GF-D8 (cell line): ENCODE data around the gene GNB3.

ENCODE experiments used
- DNase-seq: peaks from one replicate; lab custom pipeline; 2025; lab: John Stamatoyannopoulos, UW

The GNB3 gene

DNA sequence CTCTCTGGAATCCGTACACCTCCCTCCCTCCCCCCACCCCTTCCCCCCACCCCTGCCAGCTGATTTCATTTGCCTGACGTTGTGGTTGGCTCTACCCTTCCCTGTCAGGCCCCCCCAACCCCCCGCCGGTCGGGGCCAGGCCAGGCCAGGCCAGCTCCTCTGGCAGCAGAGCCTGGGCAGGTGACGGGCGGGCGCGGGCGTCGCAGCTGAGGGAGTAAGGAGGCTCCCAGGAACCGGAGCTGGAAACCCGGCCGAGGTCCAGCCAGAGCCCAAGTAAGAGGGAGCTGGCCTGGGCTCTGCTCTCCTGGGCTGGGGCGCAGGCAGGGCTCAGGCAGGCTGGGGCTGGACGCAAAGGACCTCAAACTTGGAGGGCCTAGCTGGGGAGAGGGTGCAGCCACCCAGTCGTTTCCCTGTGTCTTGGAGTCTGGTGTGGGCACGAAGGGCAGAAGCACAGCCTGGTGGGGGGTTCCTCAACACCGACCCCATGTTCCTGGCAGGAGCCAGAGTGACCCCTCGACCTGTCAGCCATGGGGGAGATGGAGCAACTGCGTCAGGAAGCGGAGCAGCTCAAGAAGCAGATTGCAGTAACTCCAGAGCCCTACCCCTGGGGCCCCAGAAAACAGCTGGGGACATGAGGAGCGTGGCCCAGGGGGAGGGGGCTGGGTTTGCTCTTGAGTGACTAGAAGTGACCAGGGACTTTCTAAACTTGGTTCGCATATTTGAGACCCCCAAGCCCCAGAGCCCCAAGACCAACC, at the start of gene GNB3:
TSS of gene GNB3 (plus strand) at position 165 of the 755 bp plus-strand sequence. CDS start at position 528, 363 bp downstream.
- DNase-seq = no peak

DNA sequence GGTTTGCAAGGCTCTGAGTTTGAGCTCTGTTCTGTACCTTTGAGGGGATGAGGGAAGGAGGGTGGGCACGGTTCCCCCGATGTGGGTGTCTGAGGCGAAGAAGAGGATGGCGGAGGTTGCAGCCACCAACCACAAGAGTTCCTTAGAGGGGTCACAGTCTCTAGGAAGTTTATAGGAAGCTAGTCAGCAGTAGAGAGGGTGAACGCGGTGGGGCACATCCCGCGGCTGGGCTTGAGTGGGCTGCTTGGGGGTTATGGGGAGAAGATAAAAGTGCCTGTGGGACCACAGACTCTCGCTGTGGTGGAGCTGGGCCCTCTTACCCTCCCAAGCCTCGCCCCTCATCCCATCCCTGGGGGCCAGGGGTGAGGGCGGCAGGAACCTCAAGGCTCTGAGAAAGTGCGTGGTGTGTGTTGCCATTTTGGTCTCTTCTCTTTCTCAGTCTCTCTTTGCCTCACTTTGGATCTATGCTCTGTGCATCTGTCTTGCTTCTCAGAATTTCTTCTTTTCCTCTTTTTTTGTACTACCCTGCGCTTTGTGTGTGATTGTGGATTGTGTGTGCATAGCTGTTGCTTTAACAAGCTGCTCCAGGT, 48.7 kb upstream of the GNB3 start:
- DNase-seq = no peak

DNA sequence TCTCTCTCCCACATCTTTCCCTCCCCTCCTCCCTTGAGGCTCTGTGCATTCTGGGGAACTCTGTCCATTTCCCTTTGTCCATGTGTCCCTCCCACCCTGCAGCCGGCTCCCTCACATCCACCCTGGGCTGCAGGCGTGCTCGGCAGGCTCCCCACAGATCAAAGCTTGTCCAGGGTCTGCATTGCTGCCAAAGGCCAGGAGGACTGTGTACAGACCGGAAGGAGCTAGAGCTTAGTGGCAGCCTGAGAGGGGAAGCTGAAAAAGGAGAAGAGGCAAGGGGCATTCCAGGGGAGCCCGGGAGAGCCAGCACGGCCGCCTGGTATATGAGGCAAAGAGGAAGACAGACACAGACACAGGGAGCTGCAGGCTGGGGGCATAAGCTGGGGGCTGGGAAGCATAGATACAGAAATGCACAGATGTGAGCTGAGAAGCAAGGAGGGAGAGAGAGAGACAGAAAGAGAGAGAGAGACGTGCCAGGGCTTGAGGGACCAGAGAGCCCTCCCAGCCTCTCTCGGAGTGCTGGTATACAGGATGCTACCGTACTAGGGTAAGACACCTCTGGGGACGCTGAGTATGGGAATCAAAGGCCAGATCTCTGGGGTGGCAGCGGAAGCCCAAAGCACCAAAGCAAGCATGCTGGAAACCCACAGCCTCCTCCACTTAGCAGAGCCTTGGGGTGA, 48.1 kb upstream of the GNB3 start:
- DNase-seq = peak; percentile 50

DNA sequence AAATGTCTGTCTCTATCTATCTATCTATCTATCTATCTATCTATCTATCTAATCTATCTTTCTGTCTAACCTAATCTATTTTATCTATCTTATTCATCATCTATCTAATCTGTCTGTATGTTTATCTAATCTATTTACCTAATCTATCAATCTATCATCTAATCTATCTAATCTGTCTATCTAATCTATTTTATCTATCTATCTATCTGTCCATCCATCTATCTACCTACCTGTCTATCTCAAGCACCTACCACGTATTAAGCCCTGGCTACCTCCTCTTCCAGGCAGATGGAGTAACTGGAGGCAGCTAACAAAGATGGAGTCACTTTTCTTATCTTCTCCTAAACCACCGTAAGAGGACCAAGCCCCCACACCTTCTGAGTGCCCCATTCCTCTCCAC, 45.6 kb upstream of the GNB3 start:
- DNase-seq = no peak

DNA sequence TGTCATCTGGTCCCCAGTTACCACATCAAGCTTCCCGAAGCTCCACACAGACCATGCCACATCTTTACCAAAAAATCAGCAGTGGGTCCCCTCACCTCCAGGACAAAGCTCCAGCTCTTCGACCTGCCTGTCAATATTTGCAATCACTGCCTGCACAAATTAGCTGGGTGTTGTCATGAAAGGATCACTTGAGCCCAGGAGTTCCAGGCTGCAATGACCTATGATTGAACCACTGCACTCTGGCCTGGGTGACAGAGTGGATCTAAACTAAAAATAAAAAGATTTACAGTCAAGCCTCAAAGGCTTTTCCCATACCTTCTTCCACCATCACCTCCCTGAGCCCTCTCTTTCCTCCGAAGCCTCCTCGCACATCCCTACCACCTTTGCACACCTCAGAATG, 44.1 kb upstream of the GNB3 start:
- no peak for DNase-seq

GRCh38 chr12:6799147-6799546, 41.6 kb upstream of the GNB3 start:
- DNase-seq = no peak

DNA sequence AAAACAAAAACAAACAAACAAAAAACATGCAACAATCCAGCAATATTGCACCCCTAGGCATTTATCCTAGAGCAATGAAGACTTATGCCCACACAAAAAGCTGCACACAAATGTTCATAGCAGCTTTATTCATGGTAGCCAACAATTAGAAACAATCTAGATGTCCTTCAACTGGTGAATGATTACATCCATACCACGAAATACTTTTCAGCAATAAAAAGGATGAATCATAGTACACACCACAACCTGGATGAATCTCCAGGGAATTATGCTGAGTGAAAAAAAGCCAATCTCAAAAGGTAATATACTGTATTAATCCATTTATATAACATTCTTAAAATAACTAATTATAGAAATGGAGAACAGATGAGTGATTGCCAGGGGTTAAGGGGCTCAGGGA, 33.6 kb upstream of the GNB3 start:
- no peak for DNase-seq

- no peak for DNase-seq
Observed at GRCh38 chr12:6809056-6809455, 31.7 kb upstream of the GNB3 start.

- no peak for DNase-seq
Observed at GRCh38 chr12:6810758-6811157, 30.0 kb upstream of the GNB3 start.

- no peak for DNase-seq
Observed at GRCh38 chr12:6813363-6813762, 27.4 kb upstream of the GNB3 start.

- no peak for DNase-seq
Observed at GRCh38 chr12:6816598-6816997, 24.1 kb upstream of the GNB3 start.

DNA sequence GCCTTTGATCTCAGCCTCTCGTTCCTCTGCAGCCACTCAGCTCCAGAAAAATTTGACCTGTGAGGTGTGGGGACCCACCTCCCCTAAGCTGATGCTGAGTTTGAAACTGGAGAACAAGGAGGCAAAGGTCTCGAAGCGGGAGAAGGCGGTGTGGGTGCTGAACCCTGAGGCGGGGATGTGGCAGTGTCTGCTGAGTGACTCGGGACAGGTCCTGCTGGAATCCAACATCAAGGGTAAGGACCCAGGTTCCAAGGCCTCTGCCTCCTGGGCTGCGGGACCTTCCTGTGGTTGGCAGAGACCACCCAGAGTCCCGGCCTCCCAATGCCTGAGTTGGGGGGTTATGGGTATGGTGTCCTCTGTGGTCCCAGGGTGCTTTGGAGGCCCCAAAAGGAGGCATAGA, 23.6 kb upstream of the GNB3 start:
- no peak for DNase-seq

DNA sequence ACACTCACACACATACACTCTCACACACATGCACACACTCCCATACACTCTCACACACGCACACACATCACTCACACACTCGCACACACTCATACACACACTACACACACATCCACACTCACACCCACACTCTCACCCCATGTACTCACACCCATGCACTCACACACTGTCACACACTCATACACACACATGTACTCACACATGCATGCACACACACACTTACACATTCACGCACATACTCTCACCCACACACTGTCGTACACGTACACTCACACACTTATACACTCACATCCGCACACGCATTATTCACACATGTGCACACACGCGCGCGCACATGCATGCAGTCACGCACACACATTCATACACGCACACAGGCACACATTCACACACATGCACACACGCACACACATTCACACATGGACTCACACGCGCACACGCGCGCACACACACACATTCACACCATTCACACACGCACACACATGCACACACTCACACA, 23.0 kb upstream of the GNB3 start:
- no peak for DNase-seq

GRCh38 chr12:6818222-6818621, 22.5 kb upstream of the GNB3 start:
- DNase-seq = no peak

- DNase-seq = no peak
Observed at GRCh38 chr12:6818645-6819044, 22.1 kb upstream of the GNB3 start.

DNA sequence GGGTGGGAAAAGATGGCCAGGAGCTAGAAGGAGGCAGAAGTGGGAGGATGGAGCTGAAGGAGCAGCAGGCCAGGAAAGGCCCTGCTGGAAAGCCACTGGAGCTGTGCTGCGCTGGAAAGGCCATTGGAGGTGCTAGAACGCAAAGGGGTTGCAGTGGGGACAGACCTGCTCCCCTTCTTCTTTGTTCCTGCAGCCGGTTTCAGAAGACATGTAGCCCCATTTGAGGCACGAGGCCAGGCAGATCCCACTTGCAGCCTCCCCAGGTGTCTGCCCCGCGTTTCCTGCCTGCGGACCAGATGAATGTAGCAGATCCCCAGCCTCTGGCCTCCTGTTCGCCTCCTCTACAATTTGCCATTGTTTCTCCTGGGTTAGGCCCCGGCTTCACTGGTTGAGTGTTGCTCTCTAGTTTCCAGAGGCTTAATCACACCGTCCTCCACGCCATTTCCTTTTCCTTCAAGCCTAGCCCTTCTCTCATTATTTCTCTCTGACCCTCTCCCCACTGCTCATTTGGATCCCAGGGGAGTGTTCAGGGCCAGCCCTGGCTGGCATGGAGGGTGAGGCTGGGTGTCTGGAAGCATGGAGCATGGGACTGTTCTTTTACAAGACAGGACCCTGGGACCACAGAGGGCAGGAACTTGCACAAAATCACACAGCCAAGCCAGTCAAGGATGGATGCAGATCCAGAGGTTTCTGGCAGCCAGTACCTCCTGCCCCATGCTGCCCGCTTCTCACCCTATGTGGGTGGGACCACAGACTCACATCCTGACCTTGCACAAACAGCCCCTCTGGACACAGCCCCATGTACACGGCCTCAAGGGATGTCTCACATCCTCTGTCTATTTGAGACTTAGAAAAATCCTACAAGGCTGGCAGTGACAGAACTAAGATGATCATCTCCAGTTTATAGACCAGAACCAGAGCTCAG, 21.4 kb upstream of the GNB3 start:
- DNase-seq = no peak

GRCh38 chr12:6820166-6820565, 20.6 kb upstream of the GNB3 start:
- no peak for DNase-seq

- no peak for DNase-seq
Observed at GRCh38 chr12:6821591-6822425, 18.9 kb upstream of the GNB3 start, which contains the start of gene GPR162. TSS of gene GPR162 (plus strand) at chr12:6821821. CDS start at chr12:6823899, 2,078 bp downstream.

DNA sequence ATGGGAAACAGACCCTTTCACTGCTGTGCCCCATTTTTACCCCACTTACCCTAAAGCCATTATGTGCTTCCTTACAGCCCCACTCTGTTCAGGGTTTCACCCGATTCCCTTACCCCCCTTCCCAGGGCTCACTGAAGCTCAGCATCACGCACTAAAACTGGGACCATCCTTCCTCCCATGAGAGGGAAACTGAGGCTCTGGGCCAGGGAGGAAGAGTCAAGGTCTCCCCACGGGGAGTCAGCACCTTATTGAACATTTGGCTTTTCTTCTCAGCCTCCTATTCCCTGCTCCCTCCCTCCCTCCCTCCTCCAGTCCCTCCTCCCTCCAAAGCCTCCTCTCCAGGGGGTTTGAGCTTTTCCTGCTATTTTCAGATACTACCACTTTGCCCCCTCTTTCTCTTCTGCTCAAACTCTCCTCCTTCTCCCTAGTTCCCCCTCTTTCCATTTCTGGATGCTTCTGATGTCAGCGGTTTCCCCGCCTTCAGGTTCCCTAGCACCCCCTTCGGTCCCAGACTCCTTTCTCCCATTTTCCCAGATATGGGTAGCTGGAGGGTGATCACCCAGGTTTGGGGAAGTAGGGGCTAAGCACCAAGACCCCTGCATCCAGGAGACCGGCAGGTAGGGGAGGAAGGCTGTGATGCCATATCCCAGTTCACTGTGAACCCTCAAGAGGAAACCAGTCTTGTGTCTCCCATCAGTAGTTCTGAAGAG, 18.1 kb upstream of the GNB3 start:
- no peak for DNase-seq
